Measurements from ENCODE around the gene PRDX2.

- TF ChIP-seq CTCF (conservative IDR thresholded peaks at IDR 0.05; ENCODE audit: low read length) (no peak), EZH2phosphoT487 (IDR thresholded peaks at IDR 0.05; ENCODE audit: borderline replicate concordance, low read depth, low read length) (no peak)
Observed at GRCh38 chr19:12834976-12835757, 33.6 kb upstream of the PRDX2 start.
